Putamen (tissue), 1 donor: ENCODE results near the gene TIGAR.

Source experiments
- DNase-seq: peaks from one replicate; pipeline ENCODE4 v3.0.0-alpha.2; 2016; ENCODE audit warnings: low spot score

Gene TIGAR

GRCh38 chr12:4282892-4283511 is 38.0 kb upstream of the TIGAR start:
- DNase-seq = no peak

- DNase-seq = no peak
Observed at GRCh38 chr12:4283512-4284255, 37.3 kb upstream of the TIGAR start.

GRCh38 chr12:4284306-4284705 is 36.7 kb upstream of the TIGAR start:
- no peak for DNase-seq

GRCh38 chr12:4285070-4285469 is 35.9 kb upstream of the TIGAR start:
- DNase-seq = no peak

GRCh38 chr12:4286228-4286627 is 34.8 kb upstream of the TIGAR start:
- no peak for DNase-seq

GRCh38 chr12:4286771-4287317 is 34.2 kb upstream of the TIGAR start:
- DNase-seq = no peak

- DNase-seq = no peak
Observed at GRCh38 chr12:4287325-4288211, 33.4 kb upstream of the TIGAR start.

GRCh38 chr12:4288296-4289131 is 32.5 kb upstream of the TIGAR start:
- DNase-seq = no peak

GRCh38 chr12:4289231-4289878 is 31.7 kb upstream of the TIGAR start:
- no peak for DNase-seq

GRCh38 chr12:4289998-4290790 is 30.8 kb upstream of the TIGAR start:
- no peak for DNase-seq

- no peak for DNase-seq
Observed at GRCh38 chr12:4292341-4293073, 28.5 kb upstream of the TIGAR start.

GRCh38 chr12:4293299-4293965 is 27.6 kb upstream of the TIGAR start:
- no peak for DNase-seq

- DNase-seq = no peak
Observed at GRCh38 chr12:4293966-4294505, 27.0 kb upstream of the TIGAR start.

GRCh38 chr12:4296751-4297150 is 24.3 kb upstream of the TIGAR start:
- no peak for DNase-seq

GRCh38 chr12:4297617-4298016 is 23.4 kb upstream of the TIGAR start:
- DNase-seq = no peak

- no peak for DNase-seq
Observed at GRCh38 chr12:4300883-4301282, 20.1 kb upstream of the TIGAR start.

- DNase-seq = no peak
Observed at GRCh38 chr12:4301932-4302501, 19.0 kb upstream of the TIGAR start.

- no peak for DNase-seq
Observed at GRCh38 chr12:4302881-4303280, 18.1 kb upstream of the TIGAR start.
